HEK293 (cell line): ENCODE measurements around the gene RBFOX2.
A peak's percentile ranks its signal among the peaks of the same experiment; 100 is the strongest.

Experiments
- CTCF ChIA-PET: fragments of 350-600 bp; formaldehyde crosslinking; extraction: SDS; loops from one replicate; lab custom pipeline; 2021; ENCODE audit warnings: antibody characterized with exemption; lab: Yijun Ruan, JAX
- POLR2A ChIA-PET: fragments of 300-600 bp; formaldehyde crosslinking; extraction: SDS; loops from one replicate; lab custom pipeline; 2020; ENCODE audit warnings: antibody characterized with exemption, inconsistent platforms; lab: Yijun Ruan, JAX
- H3K27ac ChIP-seq: fragments of 200-500 bp; sonication (Bioruptor generic); 2 replicates; pipeline ENCODE4 v1.5.1; 2014; ENCODE audit warnings: low read depth, low read length, control low read depth, inconsistent platforms; ENCODE audit errors: extremely low read depth
- H3K36me3 ChIP-seq, 2 experiments: fragments of 200-500 bp in 1 of 2; sonication (Bioruptor generic) in 1 of 2; 1 replicate in 1 of 2; 2 replicates in 1 of 2; pipeline ENCODE4 v1.5.1; 2014 to 2017; ENCODE audit warnings: inconsistent platforms in 2 of 2, low read length in 2 of 2; ENCODE audit not compliant: control insufficient read depth in 2 of 2, insufficient read depth in 1 of 2
- H3K4me1 ChIP-seq: fragments of 200-500 bp; sonication (Bioruptor generic); 2 replicates; pipeline ENCODE4 v1.5.1; 2014; ENCODE audit warnings: mild to moderate bottlenecking, low read length, inconsistent platforms; ENCODE audit not compliant: control insufficient read depth, insufficient read depth
- H3K4me3 ChIP-seq: 2 replicates; pipeline ENCODE4 v1.5.1; 2011; ENCODE audit warnings: low read depth, mild to moderate bottlenecking, control low read depth, low read length, moderate library complexity
- H3K9me3 ChIP-seq: fragments of 200-500 bp; sonication (Bioruptor generic); 2 replicates; pipeline ENCODE4 v1.5.1; 2014; ENCODE audit warnings: low read depth, low read length, inconsistent platforms; ENCODE audit not compliant: control insufficient read depth, insufficient read depth
- AEBP2 ChIP-seq: fragments of 450-650 bp; formaldehyde crosslinking; IDR thresholded peaks from 2 replicates; pipeline ENCODE4 v1.5.1; 2016; ENCODE audit warnings: missing biosample characterization, missing genetic modification characterization, borderline replicate concordance
- CTCF ChIP-seq: fragments of 450-650 bp; formaldehyde crosslinking; IDR thresholded peaks from 2 replicates; pipeline ENCODE4 v1.5.1; 2016; ENCODE audit warnings: missing biosample characterization, missing genetic modification characterization
- HOXD13 ChIP-seq: sonication (generic); formaldehyde crosslinking; IDR thresholded peaks from 2 replicates; pipeline ENCODE4 v1.8.0; 2022; ENCODE audit warnings: missing genetic modification reagents, borderline replicate concordance
- OSR2 ChIP-seq: fragments of 450-650 bp; formaldehyde crosslinking; IDR thresholded peaks from 2 replicates; pipeline ENCODE4 v1.5.1; 2016; ENCODE audit warnings: missing biosample characterization, missing genetic modification characterization
- PRDM1 ChIP-seq: fragments of 450-650 bp; formaldehyde crosslinking; IDR thresholded peaks from 2 replicates; pipeline ENCODE4; 2016; ENCODE audit warnings: missing biosample characterization, missing genetic modification characterization
- PRDM6 ChIP-seq: fragments of 450-650 bp; formaldehyde crosslinking; IDR thresholded peaks from 2 replicates; pipeline ENCODE4 v1.5.1; 2017; ENCODE audit warnings: missing biosample characterization, missing genetic modification characterization
- WT1 ChIP-seq: fragments of 450-650 bp; formaldehyde crosslinking; IDR thresholded peaks from 2 replicates; pipeline ENCODE4 v1.5.1; 2016; ENCODE audit warnings: missing biosample characterization, missing genetic modification characterization
- ZBTB17 ChIP-seq: fragments of 450-650 bp; formaldehyde crosslinking; IDR thresholded peaks from 2 replicates; pipeline ENCODE4 v1.5.1; 2016; ENCODE audit warnings: missing biosample characterization, missing genetic modification characterization
- ZNF280C ChIP-seq: fragments of 450-650 bp; formaldehyde crosslinking; IDR thresholded peaks from 2 replicates; pipeline ENCODE4 v1.5.1; 2016; ENCODE audit warnings: missing biosample characterization, missing genetic modification characterization
- ZNF341 ChIP-seq: fragments of 450-650 bp; formaldehyde crosslinking; IDR thresholded peaks from 2 replicates; pipeline ENCODE4; 2016; ENCODE audit warnings: low read depth, missing biosample characterization, missing genetic modification characterization
- ZNF488 ChIP-seq: fragments of 450-650 bp; formaldehyde crosslinking; IDR thresholded peaks from 2 replicates; pipeline ENCODE4 v1.5.1; 2016; ENCODE audit warnings: missing biosample characterization, missing genetic modification characterization
- ZNF514 ChIP-seq: fragments of 450-650 bp; formaldehyde crosslinking; IDR thresholded peaks from 2 replicates; pipeline ENCODE4 v1.5.1; 2016; ENCODE audit warnings: missing biosample characterization, missing genetic modification characterization
- ZNF768 ChIP-seq: fragments of 450-650 bp; formaldehyde crosslinking; IDR thresholded peaks from 2 replicates; pipeline ENCODE4 v1.5.1; 2018; ENCODE audit warnings: missing biosample characterization, mild to moderate bottlenecking, missing genetic modification characterization

RBFOX2 gene

GRCh38 chr22:35850831-35851230, 177.8 kb downstream of the RBFOX2 start:
- ChIA-PET CTCF (interaction anchor here (0.6 kb wide), 1 partner anchor 1444 kb away, joined by 4 read pairs; no protein-coding TSS in a partner anchor), POLR2A (no interaction called here)
- Histone ChIP-seq H3K4me1 (peaks cover 21% of the 10 kb centered on the region), H3K4me3 (no peak overlapping the region)
- TF ChIP-seq AEBP2 (tag by site-specific recombination) (no peak), PRDM6 (tag by site-specific recombination) (0 out of 2 replicates have a peak, but pooled peaks have one; percentile 11)
- TF ChIP-seq, all 188 proteins: peak for 1
- Histone ChIP-seq H3K9me3 (no peaks in the 10 kb centered on the region), H3K27ac (no peak overlapping the region), H3K36me3 (no peaks in the 10 kb centered on the region)

- Histone ChIP-seq H3K9me3 (no peaks in the 10 kb centered on the region), H3K4me3 (no peak overlapping the region), H3K27ac (no peak overlapping the region)
- POLR2A ChIA-PET: no interaction called here
- no peak for TF ChIP-seq HOXD13 (CRISPR knock-in tag)
- no peak for TF ChIP-seq ZNF488 (tag by site-specific recombination)
- TF ChIP-seq ZNF514 (tag by site-specific recombination): no peak
- TF ChIP-seq, all 188 proteins: peak for 0
- Histone ChIP-seq H3K4me1 (peaks cover 24% of the 10 kb centered on the region), H3K36me3 (no peaks in the 10 kb centered on the region)
- CTCF ChIA-PET: interaction anchor here (0.6 to 0.7 kb wide), 2 partner anchors 20 to 70 kb away, joined by 3 to 5 read pairs; no protein-coding TSS in a partner anchor
These were observed 181.8 kb downstream of the RBFOX2 start for GRCh38 chr22:35846804-35847203.

GRCh38 chr22:35844886-35845285, 183.7 kb downstream of the RBFOX2 start:
- H3K36me3 ChIP-seq: no peaks in the 10 kb centered on the region
- ChIA-PET CTCF (interaction anchor here (0.6 to 1.3 kb wide), 4 partner anchors 19 to 279 kb away, joined by 3 to 6 read pairs (median 4); no protein-coding TSS in a partner anchor), POLR2A (no interaction called here)
- H3K9me3 ChIP-seq: no peaks in the 10 kb centered on the region
- peaks cover 14% of the 10 kb centered on the region for H3K4me1 ChIP-seq
- peak; percentile 34; the same call in 1 of the 2 replicates for TF ChIP-seq PRDM1 (tag by site-specific recombination)
- no peak for TF ChIP-seq OSR2 (tag by site-specific recombination)
- TF ChIP-seq, all 188 proteins: peak for 1
- H3K4me3 ChIP-seq: no peak overlapping the region
- no peak overlapping the region for H3K27ac ChIP-seq

GRCh38 chr22:35842954-35843353, 185.7 kb downstream of the RBFOX2 start:
- TF ChIP-seq ZBTB17 (0 out of 2 replicates have a peak, but pooled peaks have one; percentile 36), WT1 (tag by site-specific recombination) (no peak), CTCF (tag by site-specific recombination) (peak; percentile 73), ZNF341 (tag by site-specific recombination) (no peak), ZNF768 (no peak), ZNF280C (tag by site-specific recombination) (no peak)
- Histone ChIP-seq H3K4me1 (peaks cover 15% of the 10 kb centered on the region), H3K27ac (no peak overlapping the region), H3K9me3 (no peaks in the 10 kb centered on the region), H3K4me3 (no peak overlapping the region), H3K36me3 (no peaks in the 10 kb centered on the region)
- CTCF ChIA-PET: interaction anchor here (0.6 to 1.9 kb wide), 10 partner anchors 12 to 402 kb away, joined by 3 to 7 read pairs (median 3); no protein-coding TSS in a partner anchor
- POLR2A ChIA-PET: no interaction called here
